Astrocyte (in vitro differentiated cells and primary cell): Measurements from ENCODE around the gene CDH20.

Source experiments
- CTCF ChIP-seq: IDR thresholded peaks from 2 replicates; pipeline ENCODE4 v1.5.1; 2011; ENCODE audit warnings: low read depth, mild to moderate bottlenecking, inconsistent platforms, low read length, moderate library complexity; ENCODE audit not compliant: insufficient read depth
- EZH2 ChIP-seq: IDR thresholded peaks from 2 replicates; pipeline ENCODE4 v1.6.1; 2012; ENCODE audit warnings: mild to moderate bottlenecking, low read length, inconsistent platforms; ENCODE audit not compliant: insufficient read depth

GRCh38 chr18:61602836-61603235 lies 269.6 kb downstream of the CDH20 start:
- TF ChIP-seq CTCF (no peak), EZH2 (no peak)
